ENCODE results near the gene PRAMEF9.
A peak's percentile ranks its signal among the peaks of the same experiment; 100 is the strongest.
"Not testable (repeated sequence)": the region's sequence is repeated elsewhere in the genome, so short reads cannot be mapped to it uniquely, and the experiment has no call there.

The PRAMEF9 gene

GRCh38 chr1:13171548-13171947 lies at the start of gene PRAMEF9:
TSS of gene PRAMEF9 (plus strand) at chr1:13171848. CDS start at chr1:13175281, 3,433 bp downstream.
- DNase-seq = not testable (repeated sequence)

GRCh38 chr1:13155909-13156308 lies 15.7 kb upstream of the PRAMEF9 start, which contains the start of gene PRAMEF26:
TSS of gene PRAMEF26 (minus strand) at chr1:13156009. CDS start at chr1:13153095, 2,914 bp downstream.
- DNase-seq = not testable (repeated sequence)

- DNase-seq = not testable (repeated sequence)
These were observed 6.1 kb upstream of the PRAMEF9 start, which contains the start of gene HNRNPCL4 for GRCh38 chr1:13165531-13165930. TSS of gene HNRNPCL4 (minus strand) at chr1:13165631. CDS start at chr1:13165467, 164 bp downstream.

GRCh38 chr1:13201309-13201708 lies 29.7 kb downstream of the PRAMEF9 start, which contains the start of gene PRAMEF13:
TSS of gene PRAMEF13 (minus strand) at chr1:13201409. CDS start at chr1:13199589, 1,820 bp downstream.
- not testable (repeated sequence) for DNase-seq

GRCh38 chr1:13208712-13209111 lies 37.1 kb downstream of the PRAMEF9 start:
- DNase-seq = not testable (repeated sequence)

GRCh38 chr1:13216619-13217018 lies 45.0 kb downstream of the PRAMEF9 start:
- not testable (repeated sequence) for DNase-seq

GRCh38 chr1:13219203-13219602 lies 47.6 kb downstream of the PRAMEF9 start:
- not testable (repeated sequence) for DNase-seq

GRCh38 chr1:13222788-13223187 lies 51.1 kb downstream of the PRAMEF9 start:
- not testable (repeated sequence) for DNase-seq

GRCh38 chr1:13224480-13225060 lies 52.9 kb downstream of the PRAMEF9 start:
- DNase-seq = no peak

GRCh38 chr1:13225675-13226204 lies 54.1 kb downstream of the PRAMEF9 start, which contains the start of gene PRAMEF18:
TSS of gene PRAMEF18 (minus strand) at chr1:13226154. CDS start at chr1:13226106, 48 bp downstream.
- not testable (repeated sequence) for DNase-seq

- not testable (repeated sequence) for DNase-seq
These were observed 55.8 kb downstream of the PRAMEF9 start for GRCh38 chr1:13227271-13228055.

- DNase-seq = peak; percentile 20
These were observed 56.7 kb downstream of the PRAMEF9 start for GRCh38 chr1:13228343-13228781.

Data from CD4-positive, alpha-beta T cell treated with Interleukin-12 subunit alpha and Interleukin-12 subunit beta, for 1 hour (primary cell).